HG02870 (cell line): ENCODE measurements around the gene FBXW8.

Source experiments
- ATAC-seq: cut with Tn5 transposase; IDR thresholded peaks from one replicate; pipeline ENCODE4 v1.9.1; 2021; ENCODE audit warnings: mild to moderate bottlenecking, moderate library complexity; ENCODE audit not compliant: unreplicated experiment

FBXW8 gene

DNA sequence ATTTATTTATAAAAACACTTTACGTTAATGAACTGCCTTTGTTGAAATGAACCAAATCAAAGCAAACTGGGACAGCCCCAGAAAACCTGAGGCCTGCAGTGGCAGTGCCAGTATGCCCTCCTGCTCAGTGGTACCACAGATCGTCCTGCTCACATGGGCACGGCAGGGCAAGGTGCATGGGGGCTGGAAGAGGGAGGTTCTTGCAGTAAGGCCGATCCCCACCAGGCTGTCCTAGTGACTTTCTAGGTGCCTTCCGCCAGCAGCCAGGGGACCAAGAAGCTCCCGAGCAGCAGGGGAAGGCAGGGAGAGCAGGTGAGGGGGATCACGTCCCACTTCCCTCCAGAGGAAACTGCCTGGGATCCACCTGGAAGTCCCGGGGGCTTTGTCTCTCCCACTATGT lies 124.5 kb downstream of the FBXW8 start:
- ATAC-seq = no peak

- ATAC-seq = no peak
These were observed 125.3 kb downstream of the FBXW8 start for GRCh38 chr12:117036046-117036445.

DNA sequence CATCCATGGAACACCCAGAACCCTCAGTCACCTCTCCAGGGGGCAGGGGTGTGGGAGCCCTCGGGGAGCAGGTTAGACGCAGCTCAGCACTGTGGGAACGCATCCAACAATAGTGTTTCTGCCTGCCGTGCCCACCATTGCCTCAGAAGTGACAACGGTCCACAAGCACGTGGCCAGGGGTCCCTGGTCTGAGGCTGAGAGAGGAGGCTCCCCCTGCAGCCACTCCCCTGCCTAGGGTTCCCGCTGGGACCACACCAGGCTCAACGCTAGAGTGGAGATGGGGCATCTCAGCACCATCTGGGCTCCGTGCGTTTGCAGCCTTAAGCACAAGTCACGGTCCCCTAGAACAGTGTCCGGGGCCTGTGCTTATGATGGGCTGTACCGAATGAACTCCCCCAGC lies 125.8 kb downstream of the FBXW8 start:
- ATAC-seq = no peak

- ATAC-seq = no peak
These were observed 126.7 kb downstream of the FBXW8 start for GRCh38 chr12:117037289-117038022.

GRCh38 chr12:117038023-117038680 lies 127.4 kb downstream of the FBXW8 start:
- ATAC-seq = no peak

- no peak for ATAC-seq
These were observed 128.2 kb downstream of the FBXW8 start for GRCh38 chr12:117038919-117039318.

DNA sequence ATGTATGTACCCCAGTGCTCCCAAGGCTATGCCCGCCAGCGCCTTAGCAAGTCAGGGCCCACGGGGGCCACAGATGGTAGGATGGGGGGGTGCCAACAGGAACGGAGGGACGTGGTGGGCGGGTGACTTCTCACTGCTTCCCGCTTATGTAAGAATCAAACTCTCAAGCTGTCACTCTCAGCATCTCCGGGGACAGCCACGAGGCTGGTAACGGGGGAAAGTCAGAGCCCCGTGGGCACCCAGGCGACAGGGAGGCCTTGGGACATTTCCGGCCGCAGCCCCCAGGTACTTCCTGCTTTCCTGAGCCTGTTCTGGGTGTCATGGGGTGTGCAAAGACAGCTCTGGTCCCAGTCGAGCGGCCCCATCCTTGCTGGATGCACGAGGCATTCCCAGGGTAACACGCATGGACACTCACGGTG lies 129.2 kb downstream of the FBXW8 start:
- ATAC-seq = no peak

DNA sequence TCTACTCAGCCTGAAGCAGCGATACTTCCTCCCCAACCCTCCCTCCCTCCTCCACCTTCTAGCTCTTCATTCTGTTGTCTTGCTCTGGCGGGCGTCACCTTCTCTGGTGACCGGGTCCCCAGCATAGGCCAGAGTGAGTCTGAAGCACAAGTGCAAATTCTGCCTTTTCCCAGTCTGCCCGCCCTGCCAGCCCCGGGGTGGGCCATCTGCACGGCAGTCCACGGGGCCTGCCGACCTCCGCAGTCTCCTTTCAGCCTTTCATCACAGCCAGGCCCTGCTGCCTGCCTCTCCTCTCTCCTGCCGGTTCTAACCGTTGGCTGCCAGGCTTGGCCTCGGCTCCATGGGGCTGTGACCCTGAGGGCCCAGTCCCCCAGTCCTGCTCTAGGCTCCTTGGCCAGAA lies 129.7 kb downstream of the FBXW8 start:
- no peak for ATAC-seq

DNA sequence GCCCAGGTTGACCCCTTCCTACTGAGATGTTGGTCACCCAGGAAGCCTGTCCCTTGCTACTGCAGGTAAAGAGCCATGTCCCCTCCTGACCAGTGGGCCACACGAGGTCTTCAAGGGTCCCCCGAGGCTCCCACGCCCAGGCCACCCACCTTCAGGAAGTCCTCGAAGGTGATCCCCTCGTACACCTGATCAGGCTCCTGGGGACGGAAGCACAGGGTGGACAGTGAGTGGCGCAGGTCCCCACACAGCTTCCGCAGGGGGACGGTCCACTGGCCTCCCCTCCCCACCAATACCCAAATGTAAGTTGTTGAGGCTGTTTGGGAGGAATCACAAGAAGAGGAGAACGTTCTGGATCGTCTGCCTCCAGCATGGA lies 131.0 kb downstream of the FBXW8 start:
- ATAC-seq = no peak

GRCh38 chr12:117042171-117042842 lies 131.6 kb downstream of the FBXW8 start:
- ATAC-seq = no peak

DNA sequence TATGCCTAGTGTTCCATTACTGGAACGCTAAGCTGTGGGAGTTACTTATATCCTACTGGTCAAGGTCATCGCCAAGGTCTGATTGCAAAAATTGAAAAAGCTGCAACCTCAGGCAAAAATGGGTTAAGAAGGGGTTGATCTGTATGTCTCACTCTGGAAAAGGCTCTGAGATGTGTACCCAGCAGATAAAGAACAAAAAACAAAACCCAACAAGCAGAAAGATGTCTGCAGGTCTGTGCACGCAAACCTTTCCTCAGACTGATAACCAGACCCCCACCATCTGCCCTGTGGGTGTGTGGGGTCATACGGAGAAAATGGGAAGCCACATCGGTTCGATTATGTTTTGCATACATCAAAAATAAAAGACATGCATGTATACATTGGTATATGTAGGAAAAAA lies 132.1 kb downstream of the FBXW8 start:
- no peak for ATAC-seq

DNA sequence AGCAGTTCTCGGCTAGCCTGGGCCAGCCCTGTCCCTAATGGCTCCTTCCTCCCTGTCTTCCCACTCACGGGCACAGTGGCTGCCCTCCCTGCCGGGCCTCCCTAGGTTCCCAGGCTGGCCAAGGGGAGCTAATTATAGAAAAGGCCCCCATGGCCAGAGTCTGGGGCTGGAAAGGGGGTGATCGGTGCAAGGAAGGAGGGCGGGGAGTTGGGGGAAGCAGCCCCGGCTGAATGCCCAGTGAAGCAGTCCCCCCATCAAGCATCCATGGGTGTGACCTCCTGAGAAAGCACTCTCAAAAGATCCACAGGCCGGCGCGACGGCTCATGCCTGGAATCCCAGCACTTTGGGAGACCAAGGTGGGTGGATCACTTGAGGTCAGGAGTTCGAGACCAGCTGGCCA lies 133.6 kb downstream of the FBXW8 start:
- no peak for ATAC-seq

DNA sequence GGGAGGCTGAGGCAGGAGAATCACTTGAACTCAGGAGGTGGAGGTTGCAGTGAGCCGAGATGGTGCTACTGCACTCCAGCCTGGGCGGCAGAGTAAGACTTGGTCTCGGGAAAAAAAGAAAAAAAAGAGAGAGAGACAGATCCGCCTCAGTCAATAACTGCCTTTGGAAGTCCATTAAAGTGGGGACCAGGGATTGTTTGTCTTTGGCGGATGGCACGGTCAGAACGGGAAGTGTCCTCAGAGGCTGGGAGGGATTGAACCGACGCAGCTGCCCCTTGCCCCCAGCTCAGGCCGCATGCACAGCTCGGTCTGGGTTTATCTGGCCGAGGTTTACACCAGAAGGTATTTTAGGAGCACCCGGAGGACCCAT lies 134.0 kb downstream of the FBXW8 start:
- ATAC-seq = no peak

DNA sequence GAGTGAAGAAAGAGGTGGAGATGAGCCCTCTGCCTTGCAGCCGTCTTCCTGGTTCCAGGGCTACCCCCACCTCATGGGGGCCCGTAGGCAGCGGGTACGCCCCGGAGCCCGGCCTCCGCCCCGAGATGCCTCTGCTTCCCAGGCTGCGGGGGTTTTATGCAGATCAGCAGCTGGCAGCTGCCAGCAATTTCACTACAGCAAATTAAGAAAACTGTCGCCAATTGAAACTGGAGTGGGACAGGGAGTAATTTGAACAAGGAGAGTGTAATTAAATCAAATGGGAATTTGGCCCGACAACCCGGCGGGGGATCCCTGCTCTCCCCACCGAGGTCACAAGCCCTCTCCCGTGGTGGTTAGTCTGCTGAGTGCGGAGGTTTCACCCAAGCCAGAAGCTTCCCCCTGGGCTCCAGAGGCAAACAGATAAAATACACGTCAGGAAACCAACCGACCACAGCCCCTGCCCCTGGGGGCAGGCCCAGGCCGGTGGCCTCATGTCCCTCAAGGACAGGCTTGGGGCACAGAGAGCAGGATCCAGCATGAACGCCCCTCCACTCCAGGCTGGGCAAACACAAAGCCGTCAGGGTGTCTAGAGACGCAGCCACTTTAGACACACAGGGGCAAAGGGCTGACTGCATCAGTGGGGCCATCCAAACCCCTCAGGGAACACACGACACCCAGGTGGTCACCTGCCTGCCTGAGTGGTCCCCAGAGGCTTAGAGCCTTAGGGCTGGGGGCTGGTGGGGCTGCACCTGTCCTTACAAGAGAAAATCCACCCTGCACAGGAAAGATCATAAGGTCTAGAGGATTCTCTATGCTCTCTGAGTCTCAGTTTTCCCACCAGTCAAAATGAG lies 134.6 kb downstream of the FBXW8 start:
- no peak for ATAC-seq

DNA sequence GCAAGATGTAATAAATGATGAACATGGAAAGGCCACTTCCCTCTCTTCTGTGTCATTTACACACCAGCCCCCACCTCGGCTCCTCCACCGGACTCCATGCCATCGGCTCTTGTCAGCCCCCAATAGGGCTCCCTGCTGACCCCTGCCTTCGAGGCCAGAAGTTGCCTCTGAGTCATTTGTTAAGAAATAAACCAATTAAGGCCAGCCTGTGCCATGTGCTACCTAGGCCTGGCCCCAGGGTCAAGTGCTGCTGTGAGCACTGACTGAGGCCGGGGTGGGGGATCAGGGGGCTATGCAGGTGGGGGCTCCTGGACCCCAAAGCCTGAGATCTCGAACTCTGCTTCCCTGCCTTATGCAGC lies 135.2 kb downstream of the FBXW8 start:
- no peak for ATAC-seq

GRCh38 chr12:117046425-117046824 lies 135.7 kb downstream of the FBXW8 start:
- no peak for ATAC-seq

DNA sequence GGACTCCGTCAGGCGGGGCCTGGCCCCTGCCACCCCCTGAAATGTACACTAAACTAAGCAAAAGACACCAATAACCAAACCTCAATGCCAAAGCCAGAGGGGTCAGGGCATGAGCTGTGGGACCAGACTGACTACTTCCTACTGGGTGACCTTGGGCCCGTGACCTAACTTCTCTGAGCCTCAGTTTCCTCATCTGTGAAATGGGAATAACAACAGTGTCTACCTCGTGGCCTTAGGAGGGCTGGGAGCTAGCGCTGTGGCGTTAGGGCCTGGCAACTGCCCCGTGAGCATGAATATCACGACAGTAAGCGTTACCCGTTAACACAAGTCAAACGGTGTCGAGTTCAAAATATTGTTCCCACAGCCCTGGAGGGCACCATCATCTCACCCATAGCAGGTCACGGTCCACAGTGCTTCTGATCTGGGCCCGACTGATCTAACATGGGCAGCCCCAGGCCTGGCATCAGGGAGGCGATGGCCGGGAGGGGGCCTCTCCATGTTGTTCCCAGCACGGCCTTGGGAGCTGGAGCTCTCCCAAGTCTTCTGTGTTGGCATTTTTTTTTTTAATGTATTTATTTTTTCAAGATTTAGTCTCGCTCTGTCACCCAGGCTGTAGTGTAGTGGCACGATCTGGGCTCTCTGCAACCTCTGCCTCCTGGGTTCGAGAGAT lies 136.2 kb downstream of the FBXW8 start:
- ATAC-seq = no peak

DNA sequence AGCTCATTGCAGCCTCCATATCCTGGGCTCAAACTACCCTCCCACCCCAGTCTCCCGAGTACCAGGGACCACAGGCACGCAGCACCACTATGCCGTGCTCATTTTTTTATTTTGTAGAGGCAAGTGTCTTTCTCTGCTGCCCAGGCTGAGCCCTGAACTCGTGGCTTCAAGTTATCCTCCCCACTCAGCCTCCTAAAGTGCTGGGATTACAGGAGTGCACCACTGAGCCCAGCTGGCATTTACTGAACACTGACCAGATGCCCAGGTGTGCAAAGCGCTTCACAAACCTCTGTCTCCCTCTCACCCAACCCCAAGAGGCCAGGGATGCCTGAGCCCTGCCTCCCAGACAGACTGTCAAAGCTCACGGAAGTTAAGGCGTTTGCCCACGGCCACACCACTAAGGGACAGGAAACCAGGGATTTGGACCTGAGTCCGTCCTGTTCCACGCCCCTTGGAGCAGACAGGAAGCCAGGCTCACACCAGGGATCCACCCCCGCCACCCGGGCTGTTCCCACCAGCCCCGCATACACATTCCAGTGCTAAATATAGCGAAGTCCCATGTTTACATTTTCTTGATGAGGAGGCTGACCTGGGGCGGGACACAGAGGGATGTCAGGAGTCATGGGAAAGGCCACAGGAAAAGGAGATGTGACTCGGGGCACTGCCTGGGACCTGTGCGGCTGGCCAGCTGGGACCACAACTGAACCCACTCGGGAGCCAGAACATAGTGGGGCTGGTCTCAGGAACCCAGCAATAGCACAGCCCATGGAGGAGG lies 137.2 kb downstream of the FBXW8 start:
- no peak for ATAC-seq

DNA sequence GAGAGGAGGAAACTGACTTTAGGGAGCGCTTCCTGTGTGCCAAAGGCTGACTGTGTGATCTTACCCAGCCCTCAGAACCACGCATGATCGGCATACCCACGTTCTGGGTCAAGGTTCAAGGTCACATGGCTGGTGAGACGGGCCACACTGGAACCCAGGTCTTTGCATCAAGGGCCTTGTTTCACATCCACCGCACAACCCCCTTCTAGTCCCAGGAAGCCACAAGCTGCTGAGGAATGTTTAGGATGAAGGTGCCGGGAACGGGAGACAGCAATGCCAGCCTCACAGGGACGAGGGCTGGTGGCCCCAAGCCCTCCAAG lies 137.8 kb downstream of the FBXW8 start:
- no peak for ATAC-seq

DNA sequence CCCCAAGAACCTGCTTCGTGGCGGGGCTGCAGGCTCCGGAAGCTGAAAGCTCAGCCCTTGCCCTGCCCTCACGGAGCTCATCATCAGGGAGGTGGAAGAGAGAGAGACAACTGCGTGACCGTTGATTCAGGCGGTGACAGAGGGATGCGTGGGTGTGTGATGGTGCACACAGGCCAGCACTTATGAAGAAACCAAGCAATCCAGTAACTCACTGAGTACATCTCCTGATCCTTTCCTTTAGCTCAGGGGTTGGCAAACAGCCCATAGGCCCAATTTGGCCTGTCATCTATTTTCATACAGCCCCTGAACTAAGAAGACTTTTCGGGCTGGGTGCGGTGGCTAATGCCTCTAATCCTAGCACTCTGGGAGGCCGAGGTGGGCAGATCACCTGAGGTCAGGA lies 138.5 kb downstream of the FBXW8 start:
- no peak for ATAC-seq
